Neural crest cell (in vitro differentiated cells): ENCODE results near the gene LYL1. TPM values are rescaled to one million over a fixed set of nuclear protein-coding genes. Genes with fewer than 3 reads are reported as not detected.

Experiments
- DNase-seq: peaks from one replicate; pipeline ENCODE4 v3.0.0; 2021; ENCODE audit warnings: low read depth, mixed read lengths, low spot score
- H3K27ac Mint-ChIP-seq: one replicate; pipeline ENCODE4 v1.8.0; 2021; ENCODE audit warnings: mild to moderate bottlenecking, mixed read lengths; ENCODE audit not compliant: unreplicated experiment
- H3K27me3 Mint-ChIP-seq: 2 replicates; pipeline ENCODE4 v1.8.0; 2021; ENCODE audit warnings: low read depth, mild to moderate bottlenecking, mixed read lengths
- H3K36me3 Mint-ChIP-seq: 2 replicates; pipeline ENCODE4 v1.8.0; 2021; ENCODE audit warnings: low read depth, mild to moderate bottlenecking, mixed read lengths
- H3K4me1 Mint-ChIP-seq: 2 replicates; pipeline ENCODE4 v1.8.0; 2021; ENCODE audit warnings: mixed read lengths
- H3K4me3 Mint-ChIP-seq: one replicate; pipeline ENCODE4 v1.8.0; 2021; ENCODE audit warnings: mild to moderate bottlenecking, mixed read lengths
- H3K9me3 Mint-ChIP-seq: 2 replicates; pipeline ENCODE4 v1.8.0; 2021; ENCODE audit warnings: mixed read lengths
- CTCF ChIP-seq: fragments of 200-600 bp; sonication (generic); conservative IDR thresholded peaks from 2 replicates; pipeline ENCODE4 v1.5.0; 2021; ENCODE audit warnings: antibody characterized with exemption, mild to moderate bottlenecking
- total RNA-seq: library from RNA; stranded (reverse); gene quantifications from 2 replicates; pipeline ENCODE4 v1.2.1, GENCODE V29; 2021

LYL1 gene
- total RNA-seq, 1 donor from 2014 or later: 0.30 TPM

- no peak for TF ChIP-seq CTCF
- peak within 1 kb of the TSS; percentile 95 for H3K27ac Mint-ChIP-seq
- peaks cover 33% of the 10 kb centered on the region for H3K4me1 Mint-ChIP-seq
- peaks cover 2% of the 10 kb centered on the region for H3K27me3 Mint-ChIP-seq
- no peaks in the 10 kb centered on the region for H3K36me3 Mint-ChIP-seq
- no peaks in the 10 kb centered on the region for H3K9me3 Mint-ChIP-seq
- peak within 1 kb of the TSS; percentile 99 for H3K4me3 Mint-ChIP-seq
- DNase-seq: peak; percentile 90
Observed at GRCh38 chr19:13116282-13117175, 13.9 kb upstream of the LYL1 start, which contains the start of gene TRMT1. TRMT1 (minus strand) TSS chr19:13116740; CDS start chr19:13116399, 341 bp downstream.

- no peak for DNase-seq
- H3K27ac Mint-ChIP-seq: peak overlapping the region; percentile 95
- no peak for TF ChIP-seq CTCF
Observed at GRCh38 chr19:13115936-13116281, 13.3 kb upstream of the LYL1 start.

DNA sequence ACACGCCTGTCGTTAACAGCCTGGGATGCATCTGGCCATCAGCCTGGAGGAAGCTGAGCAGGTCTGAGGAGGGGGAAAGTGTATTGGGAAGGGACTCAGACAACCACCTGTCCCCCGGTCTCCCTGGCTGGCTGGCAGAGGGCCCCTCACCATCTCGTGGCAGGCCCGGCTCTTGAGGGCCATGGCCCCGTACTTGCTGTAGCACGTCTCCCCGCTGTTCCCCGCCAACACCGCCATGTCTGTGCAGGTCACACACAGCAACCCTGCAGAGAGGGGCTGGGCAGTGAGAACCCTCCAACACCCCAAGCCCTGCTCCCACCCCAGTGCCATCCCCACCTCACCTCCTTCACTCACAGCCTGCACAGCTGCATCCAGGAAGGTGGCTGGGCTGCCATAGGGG lies 9.9 kb upstream of the LYL1 start:
- DNase-seq: no peak
- H3K9me3 Mint-ChIP-seq: no peaks in the 10 kb centered on the region
- no peak overlapping the region for H3K27ac Mint-ChIP-seq
- H3K4me3 Mint-ChIP-seq: no peak overlapping the region
- no peak for TF ChIP-seq CTCF
- no peaks in the 10 kb centered on the region for H3K36me3 Mint-ChIP-seq
- H3K27me3 Mint-ChIP-seq: peaks cover 2% of the 10 kb centered on the region
- H3K4me1 Mint-ChIP-seq: peaks cover 17% of the 10 kb centered on the region

More at GRCh38 chr19:13115936-13116281, 13.3 kb upstream of the LYL1 start:
- H3K4me1 Mint-ChIP-seq: peaks cover 33% of the 10 kb centered on the region
- no peaks in the 10 kb centered on the region for H3K36me3 Mint-ChIP-seq
- H3K27me3 Mint-ChIP-seq: peaks cover 2% of the 10 kb centered on the region
- H3K4me3 Mint-ChIP-seq: peak overlapping the region; percentile 99
- H3K9me3 Mint-ChIP-seq: no peaks in the 10 kb centered on the region

GRCh38 chr19:13110099-13110610 lies 7.5 kb upstream of the LYL1 start:
- no peaks in the 10 kb centered on the region for H3K9me3 Mint-ChIP-seq
- no peaks in the 10 kb centered on the region for H3K36me3 Mint-ChIP-seq
- no peaks in the 10 kb centered on the region for H3K4me1 Mint-ChIP-seq
- no peaks in the 10 kb centered on the region for H3K27me3 Mint-ChIP-seq
- no peak overlapping the region for H3K4me3 Mint-ChIP-seq
- no peak for DNase-seq
- no peak for TF ChIP-seq CTCF
- H3K27ac Mint-ChIP-seq: no peak overlapping the region

DNA sequence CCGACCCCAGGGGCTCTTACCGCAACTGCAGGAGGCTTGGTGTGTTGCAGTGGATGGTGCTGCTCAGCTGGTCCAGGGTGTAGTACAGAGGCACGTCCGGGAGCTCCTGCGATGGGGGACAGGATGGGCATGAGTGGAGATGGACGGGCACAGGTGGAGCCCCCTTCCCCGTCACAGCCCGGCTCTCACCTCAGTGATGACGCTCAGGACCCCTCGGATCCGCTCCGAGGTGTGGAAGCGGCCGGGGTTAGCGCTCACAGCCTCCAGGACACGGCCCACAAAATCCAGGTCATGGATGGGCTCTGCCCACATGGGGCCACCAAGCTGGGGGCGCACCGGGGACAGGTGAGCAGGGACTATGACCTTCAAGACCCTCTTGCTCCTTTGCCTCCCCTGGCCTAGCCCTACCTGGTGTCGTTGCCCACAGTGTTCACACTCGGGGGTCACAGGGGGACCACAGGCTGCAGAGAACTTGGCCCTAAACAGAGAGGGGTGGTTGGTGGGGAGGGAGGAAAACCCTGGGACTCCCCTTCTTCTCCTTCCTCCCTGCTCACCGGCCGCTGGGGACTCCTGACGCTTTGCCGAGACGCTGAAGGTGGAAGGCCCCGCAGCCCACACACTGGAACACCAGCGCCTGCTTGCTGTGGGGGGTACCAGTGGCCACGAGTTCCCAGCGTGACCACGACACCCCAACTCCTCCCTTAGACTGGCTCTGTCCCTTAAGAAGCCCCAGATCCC lies 6.9 kb upstream of the LYL1 start:
- Mint-ChIP-seq H3K27ac (no peak overlapping the region), H3K36me3 (no peaks in the 10 kb centered on the region), H3K4me1 (no peaks in the 10 kb centered on the region), H3K4me3 (no peak overlapping the region), H3K27me3 (no peaks in the 10 kb centered on the region), H3K9me3 (no peaks in the 10 kb centered on the region)
- TF ChIP-seq CTCF: no peak
- no peak for DNase-seq
